Muscle of arm (tissue), 12 donors: Measurements from ENCODE around the gene ZNF518B. TPM values are rescaled to one million over a fixed set of nuclear protein-coding genes. Genes with fewer than 3 reads are reported as not detected.

Experiments
- polyA plus RNA-seq, 12 donors: library from polyadenylated mRNA; unstranded; fragments of 120-200 nt; gene quantifications; one replicate each; pipeline ENCODE4 v1.2.1, GENCODE V29; 2013; ENCODE audit not compliant: insufficient read length in 12 of 12

The ZNF518B gene
- polyA plus RNA-seq, 12 donors: 13.6 to 24.1 (median 16.9) TPM; not detected in 1

Other genes starting within 250 kb of the ZNF518B start
- gene CLNK, start 227.3 kb upstream of the ZNF518B start, polyA plus RNA-seq: under 1 TPM in 10 of 12 donors, not detected in 2; 0.07 to 0.90 (median 0.24) TPM